Natural killer cell (primary cell): ENCODE results near the gene CABLES1. TPM values are rescaled to one million over a fixed set of nuclear protein-coding genes. Genes with fewer than 3 reads are reported as not detected.

Experiments
- ATAC-seq, 3 donors: fragments of 150-1000 bp in 2 of 3; fragments of 200-7000 bp in 1 of 3; cut with Tn5 transposase; 1 replicate in 1 of 3; 2 replicates in 2 of 3; pipeline ENCODE4 v1.10.0; 2021; ENCODE audit warnings: mild to moderate bottlenecking in 2 of 3, moderate library complexity in 2 of 3
- DNase-seq, 2 donors: peaks; one replicate each; pipeline versions ENCODE4 v3.0.0 to v3.0.0-alpha.2; 2013 to 2021; ENCODE audit warnings: mixed read lengths in 1 of 2
- H3K27ac ChIP-seq: one replicate; pipeline ENCODE4 v1.5.1; 2013; ENCODE audit warnings: mild to moderate bottlenecking, low read length
- H3K27me3 ChIP-seq: one replicate; pipeline ENCODE4 v1.6.1; 2013; ENCODE audit warnings: low read length; ENCODE audit not compliant: control insufficient read depth, insufficient read depth
- H3K36me3 ChIP-seq: one replicate; pipeline ENCODE4 v1.6.1; 2013; ENCODE audit warnings: low read length; ENCODE audit not compliant: control insufficient read depth, insufficient read depth
- H3K4me1 ChIP-seq: one replicate; pipeline ENCODE4 v1.6.1; 2013; ENCODE audit warnings: low read length; ENCODE audit not compliant: control insufficient read depth, insufficient read depth
- H3K4me3 ChIP-seq: one replicate; pipeline ENCODE4 v1.5.1; 2013; ENCODE audit warnings: low read length
- H3K9me3 ChIP-seq: one replicate; pipeline ENCODE4 v1.6.1; 2013; ENCODE audit warnings: low read length; ENCODE audit not compliant: control insufficient read depth, insufficient read depth
- H3K27ac Mint-ChIP-seq, 2 donors: one replicate each; pipeline ENCODE4 v1.8.0; 2022; ENCODE audit warnings: mild to moderate bottlenecking in 2 of 2, mixed read lengths in 2 of 2, moderate library complexity in 1 of 2
- H3K27me3 Mint-ChIP-seq, 2 donors: one replicate each; pipeline ENCODE4 v1.8.0; 2022; ENCODE audit warnings: low read depth in 2 of 2, mixed read lengths in 2 of 2
- H3K36me3 Mint-ChIP-seq: one replicate; pipeline ENCODE4 v1.8.0; 2022; ENCODE audit warnings: mixed read lengths
- H3K4me1 Mint-ChIP-seq, 2 donors: one replicate each; pipeline ENCODE4 v1.8.0; 2022; ENCODE audit warnings: mixed read lengths in 2 of 2
- H3K4me3 Mint-ChIP-seq: one replicate; pipeline ENCODE4 v1.8.0; 2022; ENCODE audit warnings: mild to moderate bottlenecking, moderate library complexity, mixed read lengths
- H3K9me3 Mint-ChIP-seq, 2 donors: one replicate each; pipeline ENCODE4 v1.8.0; 2022; ENCODE audit warnings: mixed read lengths in 2 of 2
- CTCF ChIP-seq: fragments of 200-600 bp; IDR thresholded peaks from one replicate; pipeline ENCODE4 v1.8.0; 2022; ENCODE audit warnings: antibody characterized with exemption
- WGBS: methylation state at CpG from one replicate; pipeline ENCODE4 v1.1.7; 2013; ENCODE audit warnings: missing lambda C conversion rate; ENCODE audit not compliant: insufficient coverage; 5-methylcytosine and 5-hydroxymethylcytosine counted together
- intact Hi-C: fragments of 100-400 bp; cut with micrococcal nuclease; formaldehyde crosslinking; loops from one replicate; pipeline ENCODE4 v1.14.2; 2022
- total RNA-seq, 4 donors: library from RNA; stranded (reverse); fragments of 120-200 nt in 1 of 4; gene quantifications; one replicate each; pipeline versions ENCODE4 v1.2.3 to v1.2.4, GENCODE V29; 2013 to 2022

The CABLES1 gene
- total RNA-seq, 3 donors from 2014 or later (not counting 1 experiment from before 2014, with no cell fraction given) = 1.3 to 2.2 (median 1.8) TPM

GRCh38 chr18:23188068-23188760 is 52.9 kb downstream of the CABLES1 start:
- Mint-ChIP-seq H3K4me1 (peaks cover 5 to 6% of the 10 kb centered on the region in 2 donors), H3K27ac (no peak overlapping the region), H3K36me3 (no peaks in the 10 kb centered on the region), H3K4me3 (no peak overlapping the region), H3K9me3 (no peaks in the 10 kb centered on the region), H3K27me3 (peaks cover 0 to 2% of the 10 kb centered on the region in 2 donors)
- Histone ChIP-seq H3K9me3 (no peaks in the 10 kb centered on the region), H3K4me3 (no peak overlapping the region), H3K36me3 (no peaks in the 10 kb centered on the region), H3K27me3 (no peaks in the 10 kb centered on the region), H3K27ac (no peak overlapping the region), H3K4me1 (peaks cover 6% of the 10 kb centered on the region)
- intact Hi-C loops = no loop called here
- TF ChIP-seq CTCF = no peak
- no peak for ATAC-seq
- WGBS = 97% methylated on average over 6 of the region's 6 CpGs
- no peak for DNase-seq

GRCh38 chr18:23189099-23189498 is 53.8 kb downstream of the CABLES1 start:
- H3K36me3 Mint-ChIP-seq = no peaks in the 10 kb centered on the region
- Histone ChIP-seq H3K27me3 (no peaks in the 10 kb centered on the region), H3K9me3 (no peaks in the 10 kb centered on the region), H3K27ac (no peak overlapping the region), H3K4me1 (peaks cover 6% of the 10 kb centered on the region), H3K36me3 (no peaks in the 10 kb centered on the region), H3K4me3 (no peak overlapping the region)
- no peaks in the 10 kb centered on the region for H3K9me3 Mint-ChIP-seq
- no peak for DNase-seq
- no peak for TF ChIP-seq CTCF
- H3K27ac Mint-ChIP-seq = no peak overlapping the region
- 91% methylated on average over 7 of the region's 7 CpGs for WGBS
- peaks cover 5% of the 10 kb centered on the region in 2 donors for H3K4me1 Mint-ChIP-seq
- intact Hi-C loops = no loop called here
- H3K4me3 Mint-ChIP-seq = no peak overlapping the region
- H3K27me3 Mint-ChIP-seq = peaks cover 0 to under 1% of the 10 kb centered on the region in 2 donors
- ATAC-seq = no peak

GRCh38 chr18:23189768-23190661 is 54.7 kb downstream of the CABLES1 start:
- Histone ChIP-seq H3K9me3 (no peaks in the 10 kb centered on the region), H3K36me3 (no peaks in the 10 kb centered on the region), H3K27ac (no peak overlapping the region), H3K4me3 (no peak overlapping the region), H3K27me3 (no peaks in the 10 kb centered on the region), H3K4me1 (peaks cover 6% of the 10 kb centered on the region)
- 95% methylated on average over 25 of the region's 25 CpGs for WGBS
- Mint-ChIP-seq H3K27ac (no peak overlapping the region), H3K9me3 (no peaks in the 10 kb centered on the region), H3K36me3 (no peaks in the 10 kb centered on the region), H3K4me3 (no peak overlapping the region), H3K27me3 (no peaks in the 10 kb centered on the region), H3K4me1 (peaks cover 5% of the 10 kb centered on the region in 2 donors)
- DNase-seq (no peak), ATAC-seq (no peak)
- intact Hi-C loops = no loop called here
- TF ChIP-seq CTCF = no peak
